ENCODE measurements around the gene CNIH3.

The CNIH3 gene

DNA sequence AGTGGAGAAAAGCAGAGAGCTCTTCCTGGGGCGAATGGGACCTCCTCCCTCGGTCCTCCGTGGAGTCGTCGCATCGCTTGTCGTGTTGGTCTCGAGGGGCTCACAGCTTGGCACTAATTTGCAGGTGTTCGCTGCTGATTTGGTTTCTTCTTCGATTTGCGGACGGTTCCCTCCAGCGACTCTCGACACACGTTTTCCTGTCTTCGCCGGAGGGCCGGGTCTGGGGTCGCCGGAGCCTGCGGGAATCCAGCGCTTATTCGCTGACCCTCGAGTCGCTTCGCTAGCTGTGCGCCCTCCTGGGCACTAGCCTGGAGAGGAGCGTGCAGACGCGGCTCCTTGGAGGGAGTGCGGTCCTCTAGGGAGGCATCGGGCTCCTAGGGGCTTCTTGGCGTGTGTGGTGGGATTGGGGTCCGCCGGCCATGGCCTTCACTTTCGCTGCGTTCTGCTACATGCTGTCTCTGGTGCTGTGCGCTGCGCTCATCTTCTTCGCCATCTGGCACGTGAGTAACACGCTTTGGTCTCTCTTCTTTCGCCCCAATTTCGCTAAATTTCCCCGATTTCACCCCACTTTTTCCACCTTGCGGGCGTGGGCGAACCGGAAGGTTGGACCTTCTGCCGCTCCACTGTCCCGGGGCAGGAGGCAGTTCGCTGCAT lies 766 bp downstream of the CNIH3 start:
- DNase-seq = no peak

GRCh38 chr1:224617410-224618355 lies 1.6 kb downstream of the CNIH3 start:
- no peak for DNase-seq

DNA sequence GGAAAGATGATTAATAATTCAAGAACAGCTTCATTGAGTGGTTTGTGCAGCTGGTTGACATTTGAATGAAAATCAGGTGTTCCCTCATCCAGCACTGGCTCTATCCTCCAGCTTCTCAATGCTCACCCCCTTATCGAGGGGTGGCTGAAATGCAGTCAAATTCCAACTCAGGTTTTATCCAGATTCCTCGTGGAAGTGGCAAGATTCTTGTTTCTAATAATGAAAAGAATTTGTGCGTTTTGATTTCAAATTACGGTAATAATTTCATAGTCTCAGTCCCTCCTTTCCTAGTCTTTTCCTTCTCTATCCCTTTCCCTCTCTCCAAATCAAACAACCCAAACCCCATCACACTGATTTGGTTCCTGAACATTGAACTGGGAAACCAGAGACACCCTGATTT lies 3.1 kb downstream of the CNIH3 start:
- no peak for DNase-seq

- no peak for DNase-seq
Measured at GRCh38 chr1:224620105-224620504, 4.0 kb downstream of the CNIH3 start.

DNA sequence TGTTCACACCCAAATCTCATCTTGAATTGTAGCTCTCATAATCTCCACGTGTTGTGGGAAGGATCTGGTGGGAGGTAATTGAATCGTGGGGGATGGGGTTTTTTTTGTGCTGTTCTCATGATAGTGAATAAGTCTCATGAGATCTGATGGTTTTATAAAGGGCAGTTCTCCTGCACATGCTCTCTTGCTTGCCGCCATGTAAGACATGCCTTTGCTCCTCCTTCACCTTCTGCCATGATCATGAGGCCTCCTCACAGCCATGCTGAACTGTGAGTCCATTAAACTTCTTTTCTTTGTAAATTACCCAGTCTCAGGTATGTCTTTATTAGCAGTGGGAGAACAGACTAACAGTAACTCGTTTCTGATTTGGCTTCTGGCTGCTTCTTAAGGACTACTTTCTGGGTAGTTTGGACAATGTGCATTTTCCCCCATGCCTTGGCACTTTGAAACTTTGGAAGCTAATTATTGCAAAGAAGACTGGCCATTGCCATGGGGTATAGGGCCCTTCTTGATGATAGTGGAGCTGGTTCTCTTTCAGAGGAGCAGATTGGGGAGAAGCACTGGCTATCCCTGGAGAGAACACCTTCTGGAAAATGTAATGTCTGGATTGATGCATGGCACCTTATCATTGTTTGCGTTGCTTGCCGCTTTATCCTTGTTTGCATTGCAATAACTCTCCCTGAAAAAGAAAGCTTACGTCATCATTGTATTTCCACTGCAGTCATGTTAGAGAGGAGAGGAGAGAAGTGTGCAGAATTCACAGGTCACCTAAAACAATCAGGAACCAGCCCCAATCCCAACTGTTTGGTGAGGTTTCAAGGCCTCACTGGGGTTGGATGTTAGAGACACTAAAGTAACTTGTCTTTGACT lies 5.9 kb downstream of the CNIH3 start:
- DNase-seq = no peak

DNA sequence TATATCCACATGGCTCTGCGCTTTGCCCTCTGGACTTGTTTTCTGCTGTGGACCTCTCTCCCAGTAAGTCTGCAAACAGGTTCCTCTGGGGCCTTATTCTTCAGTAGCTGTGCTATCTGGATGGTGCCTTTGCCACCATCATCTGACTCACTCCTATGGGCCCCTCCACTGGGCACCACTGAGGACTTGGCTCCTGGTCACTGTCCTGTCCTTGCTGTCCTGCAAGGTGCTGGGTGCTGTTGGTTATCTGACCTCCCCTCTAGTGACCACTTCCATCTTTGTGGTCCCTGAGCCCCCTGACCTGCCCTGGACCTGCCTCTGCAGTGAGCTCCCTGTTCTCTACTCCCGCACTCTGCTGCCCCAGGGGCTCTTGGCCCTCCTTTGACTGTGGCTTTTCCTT lies 6.7 kb downstream of the CNIH3 start:
- no peak for DNase-seq

GRCh38 chr1:224623310-224623714 lies 7.2 kb downstream of the CNIH3 start:
- DNase-seq = no peak

- DNase-seq = peak; percentile 33
Measured at GRCh38 chr1:224623743-224624333, 7.7 kb downstream of the CNIH3 start.

DNA sequence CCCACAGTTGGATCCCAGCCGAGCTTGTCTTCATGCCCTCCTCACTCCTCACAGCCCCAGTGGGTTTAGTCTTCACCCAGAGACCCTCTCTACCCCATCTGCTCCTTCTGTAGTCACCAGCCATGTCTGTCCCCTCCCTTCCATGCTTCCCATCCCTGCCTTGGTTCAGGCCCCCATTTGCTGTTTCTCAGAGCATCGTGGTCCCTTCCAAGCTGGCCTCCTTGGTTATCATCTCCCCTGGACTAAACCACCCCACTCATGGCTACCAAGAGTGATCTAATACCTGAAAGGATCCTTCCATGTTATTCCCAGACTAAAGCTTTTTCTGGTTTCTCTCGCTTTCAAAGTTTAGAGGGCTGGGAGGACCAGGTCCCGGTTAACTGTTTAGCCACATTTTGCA lies 8.3 kb downstream of the CNIH3 start:
- no peak for DNase-seq

DNA sequence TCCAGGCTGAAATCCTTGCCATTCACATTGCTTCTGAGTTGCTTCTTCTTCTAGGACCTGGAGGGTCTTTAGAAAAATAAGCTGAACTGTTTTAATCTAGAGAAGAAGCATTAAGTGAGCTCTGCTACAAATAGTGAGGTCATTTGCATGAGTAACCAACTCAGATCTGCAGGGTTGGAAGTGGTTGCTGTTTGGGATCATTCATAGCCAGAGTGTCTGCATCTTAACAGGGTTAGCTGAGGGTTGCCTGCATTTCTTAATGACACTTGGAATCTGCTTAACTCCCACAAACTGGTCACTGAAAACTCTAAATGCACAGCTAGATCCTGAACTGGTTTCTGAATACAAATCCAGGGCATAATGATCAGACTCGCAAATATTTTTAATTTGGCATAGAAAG lies 9.9 kb downstream of the CNIH3 start:
- no peak for DNase-seq

- no peak for DNase-seq
Measured at GRCh38 chr1:224629965-224630364, 13.8 kb downstream of the CNIH3 start.

DNA sequence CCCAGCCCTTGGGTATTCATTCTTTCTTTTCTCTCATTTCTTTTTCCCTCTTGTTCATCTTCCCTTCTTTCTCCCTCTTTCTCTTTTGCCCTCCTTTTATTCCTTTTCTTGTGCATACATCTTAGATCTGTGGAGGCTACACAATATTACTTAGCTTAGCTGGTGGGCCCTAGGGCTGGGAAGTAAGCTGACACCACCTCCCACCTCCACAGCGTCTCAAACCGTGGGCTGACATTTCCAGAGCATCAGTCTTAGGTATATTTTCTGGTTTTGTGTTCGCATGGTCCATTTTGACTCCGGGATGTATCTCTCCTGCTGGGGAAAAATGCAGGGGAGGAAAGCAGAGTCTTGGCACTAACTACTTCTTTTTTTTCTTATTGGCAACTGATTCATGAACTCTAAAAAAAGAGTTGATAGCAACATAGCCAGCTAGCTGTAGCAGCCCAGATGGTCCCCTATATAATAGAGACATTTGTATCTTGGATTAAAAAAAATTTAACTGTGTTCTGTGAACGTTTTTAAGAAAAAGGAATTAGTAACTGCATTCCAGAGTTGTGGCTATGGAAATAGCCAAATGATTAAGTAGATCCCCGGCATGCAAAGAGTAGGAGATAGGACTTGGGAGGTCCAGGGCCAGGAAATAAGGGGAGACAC lies 15.5 kb downstream of the CNIH3 start:
- DNase-seq = no peak

GRCh38 chr1:224632381-224632871 lies 16.3 kb downstream of the CNIH3 start:
- no peak for DNase-seq

GRCh38 chr1:224632921-224633321 lies 16.8 kb downstream of the CNIH3 start:
- DNase-seq = no peak

GRCh38 chr1:224635356-224635755 lies 19.2 kb downstream of the CNIH3 start:
- DNase-seq = no peak

GRCh38 chr1:224637515-224637914 lies 21.4 kb downstream of the CNIH3 start:
- no peak for DNase-seq

DNA sequence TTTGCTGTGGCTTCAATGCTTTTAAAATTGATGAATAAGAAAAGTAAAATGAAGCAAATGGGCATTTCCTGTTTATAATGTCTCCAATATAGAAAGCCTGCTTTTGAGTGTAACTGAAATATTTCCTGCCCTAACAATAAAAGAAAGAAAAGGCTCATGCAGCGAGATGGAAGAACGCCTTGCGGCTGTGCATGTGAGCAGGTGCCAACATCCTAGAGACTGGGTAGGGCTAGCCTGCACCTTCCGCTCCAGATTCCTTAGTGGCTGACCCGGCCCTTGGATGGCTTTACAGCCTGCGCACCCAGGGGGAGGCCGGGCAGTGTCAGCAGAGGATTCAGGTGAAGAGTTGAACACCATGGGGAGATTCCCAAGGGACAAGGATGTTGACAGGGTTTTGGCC lies 21.8 kb downstream of the CNIH3 start:
- DNase-seq = no peak

GRCh38 chr1:224639426-224639975 lies 23.4 kb downstream of the CNIH3 start:
- no peak for DNase-seq

DNA sequence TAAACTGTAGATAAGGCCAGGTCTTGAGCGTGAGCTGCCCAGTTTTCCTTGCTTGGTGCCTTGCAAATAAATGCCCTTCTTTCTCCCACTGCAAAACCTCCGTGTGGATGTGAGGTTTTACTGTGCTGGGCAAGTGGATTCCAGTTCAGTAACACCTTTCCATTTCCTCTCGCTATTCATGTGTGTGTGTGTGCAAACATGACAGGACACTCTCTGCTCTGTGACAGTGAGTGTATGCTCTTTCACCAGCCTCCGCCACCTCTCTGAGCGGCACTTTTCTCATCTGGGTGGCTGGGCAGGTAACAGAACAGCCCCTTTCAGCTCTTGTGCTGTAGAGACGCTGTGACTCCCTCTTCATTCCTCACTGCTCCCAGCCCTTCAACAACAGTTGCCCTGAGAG lies 23.9 kb downstream of the CNIH3 start:
- no peak for DNase-seq

DNA sequence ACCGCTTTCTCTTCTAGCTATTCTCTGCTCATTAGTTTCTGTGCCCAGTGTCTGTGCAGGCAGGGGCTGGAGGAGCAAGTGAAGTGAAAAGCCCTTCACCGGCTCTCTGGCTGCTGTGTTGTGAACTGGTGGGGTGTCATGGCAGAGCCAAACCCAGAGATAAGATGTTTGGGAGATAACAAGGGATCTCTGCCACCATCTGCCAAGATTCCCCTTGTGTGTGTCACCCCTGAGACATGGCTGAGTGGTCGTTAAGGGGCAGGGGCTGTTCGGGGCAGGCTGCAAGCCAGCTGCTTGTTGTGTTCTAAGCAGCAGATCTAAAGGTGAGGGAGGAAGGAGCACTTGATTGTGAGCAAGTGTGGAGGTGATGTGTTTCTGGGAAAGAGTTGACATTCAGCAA lies 24.5 kb downstream of the CNIH3 start:
- no peak for DNase-seq

DNA sequence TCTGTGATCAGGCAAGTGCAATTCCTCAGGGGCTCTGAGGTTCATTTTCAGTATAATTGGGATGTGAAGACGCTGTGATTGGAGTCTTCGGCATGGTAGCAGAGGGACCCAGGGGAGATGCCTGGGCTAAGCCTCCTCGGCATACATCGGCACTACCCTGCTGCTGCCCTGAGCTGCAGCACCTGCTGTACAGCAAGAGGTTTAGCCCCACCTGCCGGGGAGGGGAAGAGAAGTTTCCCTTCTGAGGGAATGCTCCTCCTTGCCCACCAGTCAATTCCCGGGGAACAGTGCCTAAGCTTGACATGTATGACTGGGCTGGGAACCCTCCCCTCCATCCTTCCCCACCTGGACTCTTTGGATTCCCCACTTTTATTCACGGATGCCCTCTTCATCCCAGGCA lies 24.9 kb downstream of the CNIH3 start:
- DNase-seq = no peak

DNA sequence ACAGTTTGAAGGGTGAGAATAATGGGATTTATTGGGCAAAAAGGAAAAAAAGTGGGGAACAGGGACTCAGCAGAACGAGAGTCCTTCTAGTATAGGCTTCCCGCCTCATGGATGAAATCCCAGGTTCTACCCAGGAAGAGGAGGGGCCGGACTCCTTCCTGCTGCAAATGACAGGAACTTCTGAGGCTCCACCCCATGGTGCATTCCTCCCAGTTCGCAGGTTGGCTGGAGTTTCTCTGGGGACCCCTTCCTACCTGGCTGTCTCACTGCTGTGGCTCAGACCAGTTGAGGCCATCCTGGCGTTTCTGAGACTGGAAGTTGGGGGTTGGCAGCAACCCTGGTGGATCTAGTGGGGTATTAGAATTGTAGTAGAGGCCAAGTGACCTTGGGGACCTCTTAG lies 27.5 kb downstream of the CNIH3 start:
- no peak for DNase-seq

All from stimulated activated CD4-positive, alpha-beta T cell treated with anti-CD3 and anti-CD28 coated beads, Interleukin-4, amount 100 ng/mL, for 1 hour (primary cell).